H1 (cell line): Measurements from ENCODE around the gene KCNIP3. TPM values are rescaled to one million over a fixed set of nuclear protein-coding genes. Genes with fewer than 3 reads are reported as not detected.

Source experiments
- CTCF ChIA-PET: fragments of 300-600 bp; sonication (Branson Sonifier 250); formaldehyde crosslinking; loops from one replicate; lab custom pipeline; 2021; ENCODE audit not compliant: partially characterized antibody; lab: Charles Lee
- POLR2A ChIA-PET: fragments of 300-600 bp; sonication (Branson Sonifier 250); formaldehyde crosslinking; loops from one replicate; lab custom pipeline; 2021; ENCODE audit warnings: inconsistent platforms; ENCODE audit not compliant: partially characterized antibody; lab: Charles Lee
- DNase-seq, 2 experiments: peaks; one replicate each; pipeline versions ENCODE4 v3.0.0 to v3.0.0-alpha.2; 2010 to 2022; ENCODE audit warnings: low spot score in 2 of 2, low read depth in 1 of 2, mixed read lengths in 1 of 2
- FAIRE-seq: peaks from 2 replicates; lab custom pipeline; 2011; peaks lifted over from hg19 to GRCh38; lab: Jason Lieb, UNC
- H2AFZ ChIP-seq: 2 replicates; pipeline ENCODE4 v1.8.1; 2012; ENCODE audit warnings: low read length, inconsistent platforms
- H2AK5ac ChIP-seq: 2 replicates; pipeline ENCODE4 v1.6.1; 2013; ENCODE audit warnings: low read depth, low read length
- H2BK120ac ChIP-seq: replicated peaks from 2 replicates; pipeline ENCODE3; 2013; ENCODE audit warnings: low read depth, low read length, inconsistent platforms
- H2BK12ac ChIP-seq: 2 replicates; pipeline ENCODE4 v1.6.1; 2013; ENCODE audit warnings: low read depth, low read length
- H2BK15ac ChIP-seq: 2 replicates; pipeline ENCODE4 v1.6.1; 2013; ENCODE audit warnings: low read length
- H2BK20ac ChIP-seq: 2 replicates; pipeline ENCODE4 v1.6.1; 2013; ENCODE audit warnings: low read length
- H2BK5ac ChIP-seq: 2 replicates; pipeline ENCODE4 v1.6.1; 2013; ENCODE audit warnings: low read depth, low read length
- H3K14ac ChIP-seq: 2 replicates; pipeline ENCODE4 v1.6.1; 2013; ENCODE audit warnings: inconsistent platforms; ENCODE audit not compliant: insufficient read length
- H3K18ac ChIP-seq: 2 replicates; pipeline ENCODE4 v1.6.1; 2013; ENCODE audit warnings: low read length; ENCODE audit errors: extremely low read depth
- H3K23ac ChIP-seq: 2 replicates; pipeline ENCODE4 v1.6.1; 2013; ENCODE audit warnings: inconsistent platforms; ENCODE audit not compliant: insufficient read length
- H3K23me2 ChIP-seq: 2 replicates; pipeline ENCODE4 v1.6.1; 2013; ENCODE audit warnings: low read depth, low read length
- H3K27ac ChIP-seq: 2 replicates; pipeline ENCODE4 v1.6.1; 2011; ENCODE audit warnings: low read depth, low read length, inconsistent platforms
- H3K27me3 ChIP-seq, 4 experiments: replicated peaks in 1 of 4; 1 replicate in 1 of 4; 2 replicates in 3 of 4; pipeline versions ENCODE4 v1.6.1 to v1.8.1; 2011 to 2013; ENCODE audit warnings: low read length in 3 of 4, mild to moderate bottlenecking in 3 of 4, inconsistent platforms in 2 of 4, mixed read lengths in 2 of 4, moderate library complexity in 1 of 4; ENCODE audit not compliant: control insufficient read depth in 3 of 4, insufficient read depth in 3 of 4; ENCODE audit errors: extremely low read depth in 1 of 4
- H3K36me3 ChIP-seq, 4 experiments: 2 replicates each; pipeline versions ENCODE4 v1.6.1 to v1.8.1; 2011 to 2013; ENCODE audit warnings: mild to moderate bottlenecking in 4 of 4, low read length in 3 of 4, moderate library complexity in 2 of 4, control low read depth in 1 of 4, inconsistent platforms in 1 of 4; ENCODE audit not compliant: insufficient read depth in 4 of 4, control insufficient read depth in 2 of 4
- H3K4ac ChIP-seq: replicated peaks from 2 replicates; pipeline ENCODE3; 2013; ENCODE audit warnings: low read length, low read depth, mixed read lengths, inconsistent platforms; ENCODE audit not compliant: insufficient read length
- H3K4me1 ChIP-seq, 4 experiments: replicated peaks in 1 of 4; 1 replicate in 1 of 4; 2 replicates in 3 of 4; pipeline versions ENCODE4 v1.6.1 to v1.8.1; 2011 to 2013; ENCODE audit warnings: low read length in 3 of 4, inconsistent platforms in 2 of 4, mixed read lengths in 1 of 4; ENCODE audit not compliant: insufficient read depth in 4 of 4, control insufficient read depth in 3 of 4
- H3K4me2 ChIP-seq, 2 experiments: 2 replicates each; pipeline versions ENCODE4 v1.6.1 to v1.8.1; 2011 to 2013; ENCODE audit warnings: low read depth in 2 of 2, low read length in 2 of 2, control low read depth in 1 of 2, inconsistent platforms in 1 of 2, mild to moderate bottlenecking in 1 of 2; ENCODE audit not compliant: insufficient read depth in 1 of 2
- H3K4me3 ChIP-seq, 4 experiments: fragments of 200-600, 300-600 bp in 1 of 4; sonication (generic), shearing (Covaris generic), sonication (Bioruptor Twin) in 1 of 4; 2 replicates each; pipeline versions ENCODE4 v1.5.1 to v1.8.1; 2011 to 2016; ENCODE audit warnings: low read length in 4 of 4, low read depth in 3 of 4, control low read depth in 2 of 4, inconsistent platforms in 2 of 4, mild to moderate bottlenecking in 2 of 4, mixed read lengths in 1 of 4, moderate library complexity in 1 of 4; ENCODE audit not compliant: insufficient read depth in 2 of 4; ENCODE audit errors: extremely low read depth in 1 of 4
- H3K56ac ChIP-seq: replicated peaks from 2 replicates; pipeline ENCODE3; 2013; ENCODE audit warnings: low read depth, mild to moderate bottlenecking, mixed read lengths, low read length, inconsistent platforms; ENCODE audit not compliant: insufficient read length
- H3K79me1 ChIP-seq: 2 replicates; pipeline ENCODE4 v1.6.1; 2013; ENCODE audit warnings: low read depth, low read length, control low read depth
- H3K79me2 ChIP-seq, 2 experiments: 2 replicates each; pipeline versions ENCODE4 v1.6.1 to v1.8.1; 2012 to 2013; ENCODE audit warnings: low read length in 2 of 2, mild to moderate bottlenecking in 2 of 2, inconsistent platforms in 1 of 2; ENCODE audit not compliant: insufficient read depth in 2 of 2, control insufficient read depth in 1 of 2
- H3K9ac ChIP-seq, 4 experiments: replicated peaks in 1 of 4; 1 replicate in 1 of 4; 2 replicates in 3 of 4; pipeline versions ENCODE4 v1.6.1 to v1.8.1; 2011 to 2013; ENCODE audit warnings: low read depth in 3 of 4, low read length in 3 of 4, control low read depth in 2 of 4, mild to moderate bottlenecking in 2 of 4, moderate library complexity in 2 of 4, inconsistent platforms in 1 of 4; ENCODE audit errors: extremely low read depth in 1 of 4
- H3K9me3 ChIP-seq, 2 experiments: 2 replicates each; pipeline versions ENCODE4 v1.6.1 to v1.8.1; 2012 to 2013; ENCODE audit warnings: mild to moderate bottlenecking in 2 of 2, moderate library complexity in 2 of 2, control low read depth in 1 of 2, inconsistent platforms in 1 of 2, low read depth in 1 of 2, low read length in 1 of 2, mixed read lengths in 1 of 2; ENCODE audit not compliant: insufficient read depth in 2 of 2
- H4K20me1 ChIP-seq, 2 experiments: replicated peaks in 1 of 2; 2 replicates each; pipeline versions ENCODE3 to v1.8.1; 2011 to 2013; ENCODE audit warnings: inconsistent platforms in 2 of 2, low read length in 2 of 2, mild to moderate bottlenecking in 1 of 2; ENCODE audit not compliant: insufficient read depth in 2 of 2, control insufficient read depth in 1 of 2
- H4K5ac ChIP-seq: 2 replicates; pipeline ENCODE4 v1.6.1; 2013; ENCODE audit warnings: low read length, low read depth, mixed read lengths, inconsistent platforms; ENCODE audit not compliant: insufficient read length
- H4K8ac ChIP-seq: 2 replicates; pipeline ENCODE4 v1.8.0; 2013; ENCODE audit warnings: mild to moderate bottlenecking, moderate library complexity, low read length, inconsistent platforms; ENCODE audit not compliant: insufficient read depth; ENCODE audit errors: extremely low read depth
- H4K91ac ChIP-seq: replicated peaks from 2 replicates; pipeline ENCODE3; 2013; ENCODE audit warnings: low read length, mixed read lengths, inconsistent platforms; ENCODE audit not compliant: insufficient read length
- E2F6 ChIP-seq: IDR thresholded peaks from 2 replicates; pipeline ENCODE4 v1.6.1; 2012; ENCODE audit warnings: inconsistent platforms
- EP300 ChIP-seq, 2 experiments: IDR thresholded peaks; 1 replicate in 1 of 2; 2 replicates in 1 of 2; pipeline ENCODE4 v1.6.1; 2011 to 2012; ENCODE audit warnings: low read depth in 2 of 2, low read length in 2 of 2, mild to moderate bottlenecking in 2 of 2, borderline replicate concordance in 1 of 2, inconsistent platforms in 1 of 2, moderate library complexity in 1 of 2
- JUND ChIP-seq: IDR thresholded peaks from 2 replicates; pipeline ENCODE4 v1.6.1; 2011; ENCODE audit warnings: mild to moderate bottlenecking, improper control_type of control experiment, low read length
- SAP30 ChIP-seq: fragments of 300-600 bp; sonication (generic); IDR thresholded peaks from 2 replicates; pipeline ENCODE4 v1.7.1; 2012; ENCODE audit warnings: low read length, moderate library complexity, mild to moderate bottlenecking, inconsistent platforms; ENCODE audit not compliant: insufficient read depth, insufficient replicate concordance
- SP1 ChIP-seq: IDR thresholded peaks from 2 replicates; pipeline ENCODE4 v1.6.1; 2011; ENCODE audit warnings: low read depth, low read length
- WGBS, 2 experiments: shearing (Covaris generic) in 1 of 2; methylation state at CpG; one replicate each; pipeline versions ENCODE4 v1.1.6 to v1.1.7; 2013 to 2015; ENCODE audit warnings: low lambda C conversion rate in 2 of 2, mixed read lengths in 2 of 2, inconsistent platforms in 1 of 2, low coverage in 1 of 2, missing lambda C conversion rate in 1 of 2; ENCODE audit not compliant: insufficient replicate concordance in 2 of 2, insufficient coverage in 1 of 2, insufficient read length in 1 of 2; ENCODE audit errors: extremely low coverage in 1 of 2, missing lambda C conversion rate in 1 of 2; 5-methylcytosine and 5-hydroxymethylcytosine counted together
- polyA plus RNA-seq, 7 experiments: library from polyadenylated mRNA; depleted of rRNA in 3 of 7; stranded (reverse) in 5 of 7; unstranded in 2 of 7; fragments of >200 nt in 5 of 7; fragments of 200-250 nt in 2 of 7; gene quantifications; 1 replicate in 5 of 7; 2 replicates in 1 of 7; 4 replicates in 1 of 7; pipeline versions ENCODE4 v1.2.1 to v1.2.3, GENCODE V29; 2011 to 2013; ENCODE audit warnings: missing spikeins in 2 of 7, mixed read lengths in 2 of 7
- total RNA-seq: library from RNA; stranded (reverse); fragmentation: NEBNext Ultra II Directional; extraction: Animal tissue kit (Norgen Biotek cat#: 25700); gene quantifications from 2 replicates; pipeline ENCODE4 v1.2.1, GENCODE V29; 2021
- TF ChIP-seq, protein P1 (sequence below), 3 experiments: IDR thresholded peaks; 1 replicate in 2 of 3; 2 replicates in 1 of 3; pipeline versions ENCODE4 v1.5.1 to v1.6.1; 2011; ENCODE audit warnings: low read length in 3 of 3, mild to moderate bottlenecking in 3 of 3, inconsistent platforms in 2 of 3, low read depth in 1 of 3, moderate library complexity in 1 of 3; ENCODE audit not compliant: insufficient read depth in 1 of 3; ENCODE audit errors: control extremely low read depth in 1 of 3

Gene KCNIP3
- total and polyA plus RNA-seq, 2 of the 8 experiments (the other 6 are each of a cell fraction or from before 2014, with no cell fraction given), result 0.33 to 1.9 TPM

DNA sequence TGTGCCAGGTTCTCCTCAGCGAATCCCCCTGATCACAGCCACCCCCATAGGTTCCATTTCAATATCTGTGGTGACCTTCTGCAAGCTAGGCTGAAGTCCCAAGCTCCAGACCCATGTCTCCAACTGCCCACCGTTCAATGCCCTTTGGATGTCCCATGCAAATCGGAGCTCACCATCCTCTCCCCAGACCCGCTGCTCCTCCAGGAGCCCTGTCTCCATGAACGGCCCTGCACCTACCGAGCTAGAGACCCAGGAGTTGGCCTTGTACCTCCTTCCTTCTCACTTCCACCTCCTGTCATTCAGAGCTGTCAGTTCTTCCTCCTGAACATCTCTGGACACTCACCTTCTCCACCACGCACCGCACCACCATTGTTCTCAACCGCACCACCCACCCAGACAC lies 104.3 kb downstream of the KCNIP3 start:
- H2AFZ ChIP-seq, result peak overlapping the region; percentile 92; the same call in 1 of the 2 replicates
- H3K4me2 ChIP-seq, result peak overlapping the region; percentile 80 to 87
- POLR2A ChIA-PET, result interaction anchor here (1.5 kb wide), 1 partner anchor 56 kb away, joined by 4 read pairs; no protein-coding TSS in a partner anchor
- H3K79me2 ChIP-seq, result peaks cover 0 to 13% of the 10 kb centered on the region in 2 experiments; a peak in 2 of 4 replicates
- H3K23me2 ChIP-seq, result peaks cover 7% of the 10 kb centered on the region; the same call in 1 of the 2 replicates
- CTCF ChIA-PET, result interaction anchor here (0.7 to 1.6 kb wide), 2 partner anchors 56 to 1236 kb away, joined by 3 to 7 read pairs; no protein-coding TSS in a partner anchor
- no peak overlapping the region for H3K18ac ChIP-seq
- no peak overlapping the region for H3K14ac ChIP-seq
- no peak for FAIRE-seq
- H3K9me3 ChIP-seq, result peaks cover 3 to 14% of the 10 kb centered on the region in 2 experiments; a peak in 2 of 4 replicates
- H3K4me1 ChIP-seq, result peaks cover 0 to 3% (median 2%) of the 10 kb centered on the region in 4 experiments; a peak in 4 of 7 replicates
- no peak overlapping the region for H3K56ac ChIP-seq
- no peak overlapping the region for H2BK5ac ChIP-seq
- no peak overlapping the region for H3K4ac ChIP-seq
- peaks cover 2% of the 10 kb centered on the region; the same call in 1 of the 2 replicates for H3K79me1 ChIP-seq
- H2AK5ac ChIP-seq, result no peak overlapping the region
- no peak overlapping the region for H3K27ac ChIP-seq
- H3K9ac ChIP-seq, result peak overlapping the region in 1 of 4 experiments; percentile 12; a peak in 1 of 7 replicates
- H3K23ac ChIP-seq, result no peak overlapping the region
- no peaks in the 10 kb centered on the region for H3K36me3 ChIP-seq
- no peak overlapping the region for H2BK120ac ChIP-seq
- H4K5ac ChIP-seq, result no peak overlapping the region
- H2BK15ac ChIP-seq, result no peak overlapping the region
- H2BK12ac ChIP-seq, result no peak overlapping the region
- no peak overlapping the region for H2BK20ac ChIP-seq
- peaks cover 0 to 3% of the 10 kb centered on the region in 2 experiments for H4K20me1 ChIP-seq
- 91% methylated on average over 9 of the region's 9 CpGs; no CpG with 5 or more reads in 1 of the 2 experiments for WGBS, 2 experiments
- H3K27me3 ChIP-seq, result peaks cover 0 to 7% (median 4%) of the 10 kb centered on the region in 4 experiments; a peak in 3 of 7 replicates
- TF ChIP-seq E2F6 (no peak), SAP30 (no peak), JUND (no peak), SP1 (no peak), EP300 (IDR thresholded peaks at IDR 0.05; ENCODE audit: borderline replicate concordance in 1 of 2, low read depth in 2 of 2, low read length in 2 of 2) (no peak)
- TF ChIP-seq, protein P1, sequence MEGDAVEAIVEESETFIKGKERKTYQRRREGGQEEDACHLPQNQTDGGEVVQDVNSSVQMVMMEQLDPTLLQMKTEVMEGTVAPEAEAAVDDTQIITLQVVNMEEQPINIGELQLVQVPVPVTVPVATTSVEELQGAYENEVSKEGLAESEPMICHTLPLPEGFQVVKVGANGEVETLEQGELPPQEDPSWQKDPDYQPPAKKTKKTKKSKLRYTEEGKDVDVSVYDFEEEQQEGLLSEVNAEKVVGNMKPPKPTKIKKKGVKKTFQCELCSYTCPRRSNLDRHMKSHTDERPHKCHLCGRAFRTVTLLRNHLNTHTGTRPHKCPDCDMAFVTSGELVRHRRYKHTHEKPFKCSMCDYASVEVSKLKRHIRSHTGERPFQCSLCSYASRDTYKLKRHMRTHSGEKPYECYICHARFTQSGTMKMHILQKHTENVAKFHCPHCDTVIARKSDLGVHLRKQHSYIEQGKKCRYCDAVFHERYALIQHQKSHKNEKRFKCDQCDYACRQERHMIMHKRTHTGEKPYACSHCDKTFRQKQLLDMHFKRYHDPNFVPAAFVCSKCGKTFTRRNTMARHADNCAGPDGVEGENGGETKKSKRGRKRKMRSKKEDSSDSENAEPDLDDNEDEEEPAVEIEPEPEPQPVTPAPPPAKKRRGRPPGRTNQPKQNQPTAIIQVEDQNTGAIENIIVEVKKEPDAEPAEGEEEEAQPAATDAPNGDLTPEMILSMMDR (IDR thresholded peaks at IDR 0.05; ENCODE audit: control extremely low read depth in 1 of 3, insufficient read depth in 1 of 3, low read depth in 1 of 3, low read length in 3 of 3), result no peak
- no peak overlapping the region for H4K91ac ChIP-seq
- H3K4me3 ChIP-seq, result peak overlapping the region; percentile 80 to 99 (median 96); a peak in 5 of 8 replicates
- DNase-seq, result no peak
- H4K8ac ChIP-seq, result no peak overlapping the region
